GM04503 (cell line): ENCODE results near the gene COBLL1.

Source experiments
- DNase-seq: peaks from one replicate; pipeline ENCODE4 v3.0.0-alpha.2; 2012; ENCODE audit warnings: low read depth

Gene COBLL1

DNA sequence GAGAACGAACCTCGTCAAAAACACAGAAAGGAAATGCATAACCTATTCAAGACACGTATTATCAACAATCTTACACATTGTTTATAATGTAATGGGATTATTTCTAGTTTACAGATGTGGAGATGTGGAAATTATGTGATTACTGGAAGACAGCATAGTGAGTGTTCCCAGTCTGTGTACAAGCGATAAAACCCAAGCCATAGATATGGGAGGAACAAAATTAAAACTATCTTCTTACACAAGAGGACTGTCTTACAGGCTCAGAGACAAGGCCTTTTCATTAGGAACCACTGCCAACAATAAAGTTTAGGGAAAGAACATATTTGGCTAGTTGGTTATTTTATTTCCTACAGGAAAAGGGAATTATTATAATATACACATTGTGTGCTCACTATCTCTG is 20.3 kb downstream of the COBLL1 start:
- DNase-seq = no peak

DNA sequence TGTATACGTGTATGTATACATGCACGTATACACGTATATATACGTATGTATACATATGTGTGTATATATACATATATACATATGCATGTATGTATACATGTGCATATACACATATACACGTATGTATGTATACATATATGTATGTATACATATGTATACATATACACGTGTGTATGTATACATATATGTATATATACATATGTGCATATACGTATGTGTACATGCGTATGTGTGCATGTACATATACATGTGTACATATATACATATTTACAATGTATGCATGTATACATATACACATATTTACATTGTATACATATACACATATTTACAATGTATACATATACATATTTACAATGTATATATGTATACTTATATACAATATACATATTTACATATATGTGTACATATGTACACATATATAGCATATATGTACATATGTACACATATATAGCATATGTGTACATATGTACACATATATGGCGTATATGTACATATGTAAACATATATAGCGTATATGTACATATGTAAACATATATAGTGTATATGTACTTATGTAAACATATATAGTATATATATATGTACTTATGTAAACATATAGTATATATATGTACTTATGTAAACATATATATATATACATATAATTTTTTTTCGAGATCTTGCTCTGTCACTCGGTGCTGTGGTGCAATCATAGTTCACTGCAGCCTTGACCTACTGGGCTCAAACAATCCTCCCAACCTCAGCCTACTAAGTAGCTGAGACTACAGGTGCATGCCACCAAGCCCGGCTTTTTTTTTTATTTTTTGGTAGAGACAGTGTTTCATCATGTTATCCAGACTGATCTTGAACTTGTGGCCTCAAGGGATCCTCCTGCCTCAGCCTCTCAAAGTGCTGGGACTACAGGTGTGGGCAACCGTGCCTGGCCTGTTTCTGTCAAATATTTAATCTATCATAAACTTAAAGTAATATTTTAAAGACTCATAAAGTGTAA is 23.2 kb downstream of the COBLL1 start:
- DNase-seq = no peak

DNA sequence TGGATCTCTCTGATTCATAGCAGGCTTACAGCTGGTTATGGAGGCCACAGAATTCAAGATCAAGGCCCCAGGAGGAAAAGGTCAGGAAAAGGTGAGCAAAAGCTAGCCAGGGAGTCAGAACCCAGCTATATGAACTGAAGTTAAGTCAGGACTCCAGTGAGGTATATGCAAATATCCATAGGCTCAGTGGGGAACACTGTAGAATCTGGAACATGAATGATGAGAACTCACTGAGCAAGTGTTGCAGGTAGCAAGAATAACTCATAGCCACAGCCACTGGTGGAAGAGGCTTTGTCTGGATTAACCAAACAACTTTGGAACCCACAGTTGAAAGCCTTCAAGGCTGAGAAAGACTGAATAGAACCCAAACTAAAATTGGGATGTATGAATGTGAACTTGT is 24.7 kb downstream of the COBLL1 start:
- DNase-seq = no peak

DNA sequence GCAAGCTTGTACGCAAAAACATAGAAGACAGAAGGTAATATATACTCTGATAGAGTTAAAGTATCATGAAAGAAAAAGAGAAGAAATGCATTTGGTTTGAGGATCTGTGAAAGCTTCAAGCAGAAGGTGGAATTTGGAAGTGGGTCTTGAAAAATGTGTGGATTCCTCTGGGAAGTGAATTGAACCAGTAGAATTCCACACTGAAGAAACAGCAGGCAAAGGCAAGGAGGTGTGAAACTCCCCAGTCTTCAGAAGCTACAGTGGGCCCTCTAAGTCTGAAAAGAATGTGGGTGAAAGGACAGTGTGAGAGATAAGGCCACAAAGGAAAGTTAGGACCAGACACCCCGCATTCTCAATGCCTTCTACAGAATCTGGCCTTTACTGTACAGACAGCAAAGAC is 25.6 kb downstream of the COBLL1 start:
- no peak for DNase-seq

DNA sequence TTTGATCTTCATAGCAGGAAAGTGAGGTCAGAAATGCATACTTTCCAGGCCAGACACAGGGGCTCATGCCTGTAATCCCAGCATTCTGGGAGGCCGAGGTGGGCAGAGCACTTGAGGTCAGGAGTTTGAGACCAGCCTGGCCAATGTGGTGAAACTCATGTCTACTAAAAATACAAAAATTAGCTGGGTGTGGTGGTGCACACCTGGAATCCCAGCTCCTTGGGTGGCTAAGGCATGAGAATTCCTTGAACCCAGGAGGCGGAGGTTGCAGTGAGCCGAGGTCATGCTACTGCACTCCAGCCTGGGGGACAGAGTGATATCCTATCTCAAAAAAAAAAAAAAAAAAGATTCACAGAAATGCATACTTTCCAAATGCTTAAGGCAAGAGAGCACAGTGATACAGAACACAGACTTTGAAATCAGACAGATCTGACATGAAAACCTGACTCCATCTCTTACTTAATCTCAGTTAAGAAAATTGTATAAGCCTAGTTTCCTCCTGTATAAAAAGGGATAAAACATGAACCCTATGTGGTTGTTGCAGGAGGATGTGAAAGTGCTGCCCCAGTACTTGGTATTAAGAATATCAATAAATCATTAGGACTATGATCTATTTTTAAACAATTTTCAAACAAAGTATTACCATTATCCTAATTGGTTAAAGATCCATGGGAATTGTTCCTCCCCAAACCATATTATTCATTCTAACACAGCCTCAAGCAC is 26.4 kb downstream of the COBLL1 start:
- no peak for DNase-seq

DNA sequence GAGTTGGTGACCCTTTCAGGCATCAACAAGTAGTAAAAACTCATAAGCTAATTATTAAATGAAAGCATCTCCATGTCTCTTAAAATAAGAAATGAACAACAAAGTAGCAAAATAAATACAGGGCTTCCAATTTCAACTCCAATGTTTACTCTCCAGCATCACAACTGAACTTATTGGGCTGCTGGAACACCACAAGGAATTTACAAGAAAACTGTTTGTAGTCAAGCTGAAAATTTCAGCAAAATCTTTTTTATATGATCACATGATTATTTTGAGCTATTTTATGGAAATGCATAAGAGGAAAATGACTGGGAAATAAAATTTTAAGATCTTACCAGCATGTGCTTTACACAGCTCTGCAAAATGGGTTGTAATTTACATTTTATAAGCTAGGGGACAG is 28.1 kb downstream of the COBLL1 start:
- DNase-seq = no peak

DNA sequence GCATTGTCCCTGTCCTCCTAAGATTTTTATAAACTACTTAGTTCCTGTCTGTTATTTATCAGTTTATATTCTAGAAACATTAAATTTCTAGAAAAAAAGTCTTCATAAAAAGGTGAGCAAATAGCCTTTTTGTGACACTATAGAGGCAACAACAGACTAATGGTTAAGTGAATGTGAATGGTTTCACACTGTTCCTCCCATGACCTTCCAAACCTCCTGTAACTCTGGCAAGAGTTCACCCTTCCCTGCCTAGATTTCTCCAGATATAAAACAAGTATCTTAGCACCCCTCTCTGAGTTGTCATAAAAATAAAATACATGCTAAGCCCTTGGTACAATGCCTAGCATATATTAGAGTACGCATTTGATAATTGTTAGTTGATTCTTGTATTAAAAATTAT is 29.2 kb downstream of the COBLL1 start:
- no peak for DNase-seq

DNA sequence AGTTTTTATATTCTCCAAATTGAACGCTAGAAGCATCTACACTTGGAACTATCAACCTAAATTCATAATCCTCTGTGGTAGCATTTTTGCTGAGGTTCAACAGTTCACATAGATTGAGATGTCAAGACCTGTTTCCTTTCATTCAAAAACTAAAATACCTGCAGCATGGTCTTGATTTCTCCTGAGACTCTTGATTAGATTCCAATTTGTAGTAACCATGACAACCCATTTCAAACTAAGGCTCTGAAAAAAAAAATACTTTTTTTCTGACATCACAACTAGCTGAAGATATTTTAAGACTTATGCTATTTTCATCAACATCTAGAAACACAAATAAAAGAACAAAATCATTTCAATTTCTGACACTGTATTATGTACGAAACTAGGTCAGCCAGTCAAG is 29.8 kb downstream of the COBLL1 start:
- no peak for DNase-seq

DNA sequence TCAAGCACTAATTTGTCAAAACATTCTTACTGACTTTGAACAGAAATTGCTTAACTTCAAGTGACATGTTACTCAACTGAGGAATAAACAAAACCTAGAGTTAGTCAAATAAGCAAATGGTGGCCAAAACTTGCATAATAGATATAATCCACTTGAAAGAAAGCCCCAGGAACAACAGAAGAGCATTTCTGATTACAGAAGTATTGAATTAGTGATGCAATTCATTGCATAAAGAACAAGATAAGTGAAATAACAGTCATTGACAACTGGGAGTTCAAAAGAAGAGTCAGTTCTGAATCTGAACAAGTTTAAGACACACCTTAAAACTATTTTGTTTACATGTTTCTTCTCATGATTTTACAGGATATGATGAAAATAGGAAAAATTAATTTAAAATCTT is 30.8 kb downstream of the COBLL1 start:
- no peak for DNase-seq

DNA sequence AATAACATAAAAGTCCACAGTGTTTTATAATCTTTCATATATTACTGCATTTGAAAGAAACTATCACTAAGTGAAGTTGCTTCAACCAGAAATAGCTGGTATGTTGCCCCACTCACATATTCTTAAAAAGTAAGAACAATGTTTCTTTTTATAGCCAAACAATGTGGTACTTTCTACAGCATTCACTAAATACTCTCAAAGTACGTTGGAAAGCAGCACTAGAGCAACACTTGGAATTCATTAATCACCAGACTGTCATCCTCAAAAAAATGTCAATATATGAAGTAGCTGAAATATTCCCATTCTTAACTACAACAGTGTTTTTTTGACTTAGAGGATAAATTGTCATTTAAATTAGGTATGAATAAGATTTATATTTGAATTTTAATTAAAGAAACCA is 32.8 kb downstream of the COBLL1 start:
- DNase-seq = no peak

DNA sequence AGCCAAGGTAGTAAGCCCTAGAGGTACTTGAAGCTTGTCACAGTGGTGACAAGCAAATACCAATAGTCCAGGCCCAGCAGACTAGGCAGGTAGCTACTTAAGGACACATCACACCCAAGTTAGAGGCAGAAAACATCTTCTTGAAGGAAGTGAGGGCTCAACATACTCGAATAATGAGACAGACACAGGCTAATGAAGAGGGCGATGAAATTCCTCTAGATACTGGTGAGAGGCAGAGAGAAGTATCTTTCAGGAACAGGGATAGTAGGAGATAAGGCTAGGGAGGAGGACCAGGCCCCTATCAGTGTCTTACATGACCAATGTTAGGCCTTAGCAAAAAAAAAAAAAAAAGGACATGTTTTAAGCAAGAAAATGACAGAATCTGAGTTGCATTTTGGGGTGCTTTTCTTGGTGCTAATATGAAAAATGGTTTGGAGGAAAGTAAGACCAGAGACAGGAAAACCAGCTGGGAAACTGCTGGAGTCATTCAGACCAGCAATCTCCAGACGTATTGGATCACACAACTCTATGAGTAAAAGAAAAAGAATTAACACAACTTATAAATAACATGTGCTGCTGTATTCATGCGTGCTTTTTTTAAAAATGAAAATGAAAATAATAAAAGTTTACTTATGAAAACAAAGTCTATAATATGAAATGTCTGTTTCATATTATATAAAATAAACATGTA is 37.7 kb downstream of the COBLL1 start:
- DNase-seq = no peak

DNA sequence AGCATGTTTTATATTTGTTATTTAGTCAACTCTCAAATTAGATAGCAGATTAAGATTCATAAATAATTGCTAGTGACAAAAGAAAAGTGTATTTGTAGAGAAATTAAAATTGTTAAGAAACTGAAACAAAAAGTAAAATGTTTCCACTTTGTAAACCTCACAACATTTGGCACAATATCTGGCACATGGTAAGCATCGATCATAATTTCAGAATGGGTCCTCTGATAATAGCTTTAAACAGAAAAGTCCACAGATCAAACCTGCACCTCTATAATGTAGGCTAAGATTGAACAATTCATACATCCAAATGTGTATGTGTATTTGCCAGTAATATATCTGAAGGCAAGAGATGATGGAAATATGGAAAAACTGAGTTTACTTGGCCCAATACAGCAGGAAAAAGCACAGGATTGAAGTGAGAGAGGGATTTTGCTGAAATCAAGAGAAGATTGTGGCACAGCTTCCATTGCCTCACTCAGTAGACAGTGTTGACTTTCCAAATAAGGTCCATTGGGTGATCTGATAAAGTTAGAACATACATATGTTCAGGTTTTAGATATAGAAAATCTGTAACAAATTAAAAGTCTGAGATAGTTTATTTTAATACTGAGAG is 39.4 kb downstream of the COBLL1 start:
- no peak for DNase-seq

DNA sequence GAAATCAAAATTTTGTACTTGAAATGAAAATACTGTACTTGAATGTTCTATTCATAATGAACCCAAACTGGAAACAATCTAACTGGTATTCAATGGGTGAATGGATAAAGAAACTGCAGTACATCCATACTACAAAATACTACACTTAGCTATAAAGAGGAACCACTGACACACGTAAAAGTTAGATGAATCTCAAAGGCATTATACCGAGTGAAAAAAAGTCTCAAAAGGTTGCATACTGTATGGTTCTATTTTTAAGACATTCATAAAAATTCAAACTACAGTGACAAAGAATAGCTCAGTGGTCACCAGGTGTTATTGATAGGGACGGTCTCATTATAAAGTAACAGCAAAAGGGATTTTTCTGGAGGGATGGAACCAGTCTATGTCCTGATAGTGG is 41.1 kb downstream of the COBLL1 start:
- no peak for DNase-seq

DNA sequence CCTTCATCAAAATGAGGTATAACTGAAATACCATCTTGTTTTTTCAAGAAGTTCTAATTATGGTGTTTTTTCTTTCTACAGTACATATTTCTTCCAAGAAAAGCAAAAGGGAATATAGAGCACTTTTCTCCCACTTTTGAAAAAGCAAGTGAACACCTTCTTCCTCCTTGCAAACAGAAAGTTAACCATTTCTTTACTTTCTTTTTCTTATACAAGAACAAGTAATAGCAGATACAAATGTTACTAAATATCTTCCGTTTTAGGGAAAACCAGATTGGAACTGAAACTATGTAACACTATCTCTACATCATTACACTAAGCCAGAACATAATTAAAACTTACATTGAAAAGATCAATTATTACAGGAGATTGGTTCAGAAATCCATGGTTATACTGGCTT is 44.0 kb downstream of the COBLL1 start:
- DNase-seq = no peak

DNA sequence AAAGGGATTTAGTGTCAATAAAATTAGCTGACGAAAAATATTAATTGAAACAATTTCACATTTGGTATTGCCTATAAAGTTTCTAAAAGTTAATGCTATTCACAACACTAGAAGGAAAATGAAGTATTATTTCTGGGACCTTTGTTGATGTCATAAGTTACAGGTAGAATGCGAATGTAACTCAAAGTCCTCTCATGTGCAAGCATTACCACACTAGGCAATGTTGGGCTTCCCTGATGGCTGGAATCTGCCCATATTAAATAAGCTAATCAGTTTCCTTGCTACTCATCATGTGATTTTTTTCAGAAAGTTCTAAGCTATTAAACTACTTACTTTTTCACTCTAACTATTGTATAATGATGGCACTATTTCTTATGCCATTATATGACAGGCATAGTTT is 44.6 kb downstream of the COBLL1 start:
- DNase-seq = no peak

DNA sequence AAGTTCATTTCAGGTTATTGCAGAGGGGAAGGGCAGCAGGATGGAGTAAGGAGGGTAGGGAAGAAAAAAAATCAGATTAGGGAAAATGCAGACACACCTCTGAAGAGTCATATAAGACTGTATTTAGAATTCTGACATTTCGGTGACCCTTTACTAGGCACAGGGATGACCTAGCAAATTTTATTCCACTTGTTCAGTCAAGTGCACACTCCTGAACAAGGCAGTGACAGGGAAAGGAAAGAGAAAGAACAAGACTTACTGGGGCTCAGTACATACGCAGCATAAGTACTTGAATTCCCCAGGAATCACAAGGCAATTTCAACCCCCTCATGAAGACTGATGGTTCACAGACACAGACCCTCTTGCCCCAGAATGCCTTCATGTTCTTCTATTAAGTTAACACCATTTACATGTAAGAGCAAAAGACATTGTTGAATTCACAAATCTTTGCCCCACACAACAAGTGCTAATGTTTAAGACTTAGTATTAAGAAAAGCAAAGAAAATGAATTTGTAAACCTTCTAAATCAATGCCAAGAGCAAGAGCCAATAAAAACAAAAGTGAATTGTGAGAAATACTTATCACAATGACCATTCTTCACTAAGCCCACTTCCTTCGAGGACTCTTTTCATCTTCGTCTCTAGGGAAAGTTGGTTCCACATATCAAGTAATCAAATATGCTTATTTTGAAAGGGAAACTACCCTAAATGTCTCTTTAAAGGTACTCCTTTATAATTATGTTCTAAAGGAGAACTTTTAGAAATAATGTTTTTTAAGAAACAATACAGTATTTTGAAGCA is 47.0 kb downstream of the COBLL1 start:
- no peak for DNase-seq

DNA sequence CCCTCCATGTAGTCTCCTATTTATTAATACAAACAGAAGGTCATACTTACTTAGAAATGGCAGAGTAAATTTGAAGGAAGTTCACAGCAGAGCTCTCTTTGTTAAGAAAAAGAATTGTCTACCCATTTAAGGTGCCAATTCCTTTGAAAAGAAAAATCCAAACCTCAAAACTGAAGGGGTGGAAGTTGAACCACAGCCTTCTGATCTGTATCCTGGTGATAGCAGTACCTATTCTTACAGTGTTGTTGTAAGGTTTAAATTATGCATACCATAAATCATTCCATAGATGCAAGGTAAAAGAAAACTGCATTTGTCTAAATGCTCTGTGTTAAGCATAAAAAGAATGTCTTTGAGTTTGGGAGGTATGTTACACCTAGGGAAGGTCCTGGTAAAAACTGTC is 47.6 kb downstream of the COBLL1 start:
- no peak for DNase-seq

DNA sequence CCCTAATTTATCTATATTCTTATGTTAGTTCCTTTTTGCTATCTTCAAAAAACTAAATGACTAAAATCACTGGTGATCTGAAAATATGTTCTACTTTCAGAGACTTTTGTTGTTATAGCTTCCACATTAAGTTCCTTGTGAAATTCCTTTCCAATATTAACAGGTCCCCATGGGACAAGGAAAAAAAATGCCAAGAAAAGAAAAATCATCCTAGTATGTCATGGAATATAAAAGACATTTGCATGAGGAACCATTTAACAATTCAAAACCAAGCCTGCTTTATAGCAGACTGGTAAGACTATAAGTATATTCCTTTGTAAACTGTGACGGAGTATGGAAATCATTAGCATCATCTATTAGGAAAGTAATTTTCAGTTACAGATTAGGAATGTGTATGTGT is 48.1 kb downstream of the COBLL1 start:
- DNase-seq = no peak

DNA sequence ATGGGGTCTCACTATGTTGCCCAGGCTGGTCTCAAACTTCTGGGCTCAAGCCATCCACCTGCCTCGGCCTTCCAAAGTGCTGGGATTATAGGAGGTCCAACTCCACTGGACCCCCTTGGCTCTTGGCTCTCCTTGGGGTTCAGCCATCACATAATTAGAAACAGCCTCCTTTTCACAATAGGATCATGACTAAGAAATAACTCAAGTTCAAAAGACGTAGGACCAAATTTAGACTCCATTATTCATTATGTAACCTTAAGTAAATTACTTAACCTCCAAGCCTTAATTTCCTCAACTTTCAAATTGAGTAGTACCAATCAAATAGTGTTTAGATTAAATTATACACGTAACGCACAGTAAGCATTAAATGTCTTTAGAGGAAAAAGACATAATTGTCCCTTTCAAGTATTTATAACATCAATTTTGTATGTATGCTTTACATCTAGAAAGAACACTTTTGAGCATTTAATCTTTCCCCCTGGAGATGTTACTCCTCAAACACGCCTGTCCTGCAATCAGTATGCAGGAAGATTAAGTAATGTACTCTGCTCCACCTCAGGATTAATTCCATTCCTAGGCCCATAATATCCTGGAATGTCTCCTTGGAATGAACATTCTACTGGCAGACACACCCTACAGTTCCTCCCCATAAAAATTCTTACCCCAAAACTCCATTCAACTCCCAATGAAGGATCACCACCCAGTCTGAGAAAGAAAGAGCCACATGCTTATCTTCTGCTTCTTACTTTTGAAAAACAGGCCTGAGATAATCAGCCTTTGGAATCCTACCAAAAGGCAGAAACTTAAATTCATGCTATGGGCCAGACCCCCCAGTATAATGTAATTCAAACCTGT is 49.1 kb downstream of the COBLL1 start:
- no peak for DNase-seq

DNA sequence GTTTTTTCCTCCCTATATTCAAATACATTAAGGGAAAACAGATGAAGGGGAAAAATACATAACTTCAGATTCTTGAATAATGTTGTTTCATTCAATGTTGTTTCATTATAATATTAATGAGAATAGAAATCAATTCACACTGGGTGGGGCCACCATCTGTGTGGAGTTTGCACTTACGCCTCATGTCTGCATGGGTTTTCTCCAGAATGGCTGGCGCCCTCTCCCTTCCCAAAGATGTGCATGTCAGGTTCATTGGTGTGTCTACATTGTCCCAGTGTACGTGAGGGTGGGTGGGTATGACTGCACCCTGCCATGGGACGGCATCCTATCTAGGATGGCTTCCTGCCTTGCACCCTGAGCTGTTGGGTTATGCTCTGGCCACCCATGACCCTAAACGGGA is 51.7 kb downstream of the COBLL1 start:
- DNase-seq = no peak

DNA sequence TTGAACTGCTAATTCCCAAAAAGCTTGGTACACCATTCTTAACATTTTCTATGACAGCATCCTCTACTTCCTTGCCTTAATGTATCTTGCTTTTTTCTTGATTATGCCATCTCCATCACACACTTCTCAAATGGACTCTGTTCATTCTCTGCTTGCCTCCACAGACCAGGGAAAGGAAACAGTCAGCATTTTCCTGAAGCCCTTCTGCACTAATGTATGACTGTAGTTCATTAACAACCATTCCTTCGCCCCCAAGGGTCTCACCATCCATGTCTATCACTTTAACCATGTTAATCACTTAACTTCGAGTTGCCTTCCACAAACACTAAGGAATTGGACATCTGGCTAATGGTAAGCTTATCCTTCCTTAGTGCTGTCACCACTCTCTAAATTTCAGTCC is 54.8 kb downstream of the COBLL1 start:
- DNase-seq = no peak
